ENCODE measurements around the gene ITSN1.
A peak's percentile ranks its signal among the peaks of the same experiment; 100 is the strongest.
"Not testable (repeated sequence)": the region's sequence is repeated elsewhere in the genome, so short reads cannot be mapped to it uniquely, and the experiment has no call there.

The ITSN1 gene

DNA sequence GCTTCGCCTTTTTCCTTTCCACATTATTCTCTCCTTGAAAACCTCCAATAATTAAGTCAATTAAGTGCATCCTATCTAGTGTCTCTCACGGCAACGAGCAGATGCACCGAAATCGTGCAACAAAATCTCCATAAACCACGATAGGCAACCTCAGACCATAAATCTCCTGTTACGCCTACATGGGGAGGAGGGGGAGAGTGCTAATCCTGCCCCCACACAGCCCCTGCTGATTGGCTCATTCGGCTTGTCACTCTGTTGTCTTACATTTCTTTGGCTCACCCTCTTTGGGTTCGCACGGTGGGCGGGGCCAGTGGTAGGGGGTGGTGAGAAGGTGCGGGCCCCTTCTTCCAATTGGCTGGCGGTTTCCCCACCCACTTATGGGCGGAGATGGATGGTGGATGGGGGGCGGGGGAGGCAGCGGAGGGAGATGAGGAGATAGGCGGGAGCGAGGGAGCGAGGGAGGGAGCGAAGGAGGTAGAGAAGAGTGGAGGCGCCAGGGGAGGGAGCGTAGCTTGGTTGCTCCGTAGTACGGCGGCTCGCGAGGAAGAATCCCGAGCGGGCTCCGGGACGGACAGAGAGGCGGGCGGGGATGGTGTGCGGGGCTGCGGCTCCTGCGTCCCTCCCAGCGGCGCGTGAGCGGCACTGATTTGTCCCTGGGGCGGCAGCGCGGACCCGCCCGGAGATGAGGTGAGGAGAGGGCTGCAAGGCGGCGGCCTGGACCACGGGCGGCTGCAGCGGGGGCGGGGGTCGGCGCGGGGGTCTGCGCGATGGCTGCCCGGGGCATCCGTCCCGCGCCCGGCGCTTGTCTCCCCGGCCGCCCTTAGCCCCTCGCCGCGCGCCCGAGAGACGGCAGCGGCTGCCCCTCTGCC is at the start of gene ITSN1:
Gene ITSN1 (plus strand): TSS at position 475 of the 869 bp plus-strand sequence. CDS start 76,328 bp downstream, outside the sequence.
- Histone ChIP-seq H3K36me3 (replicated peaks) (no peaks in the 10 kb centered on the region), H3K27ac (peak within 1 kb of the TSS; percentile 77), H3K27me3 (replicated peaks) (no peaks in the 10 kb centered on the region), H3K4me3 (ENCODE audit: low read depth, low read length) (peak within 1 kb of the TSS; percentile 94)
- TF ChIP-seq, protein P1, sequence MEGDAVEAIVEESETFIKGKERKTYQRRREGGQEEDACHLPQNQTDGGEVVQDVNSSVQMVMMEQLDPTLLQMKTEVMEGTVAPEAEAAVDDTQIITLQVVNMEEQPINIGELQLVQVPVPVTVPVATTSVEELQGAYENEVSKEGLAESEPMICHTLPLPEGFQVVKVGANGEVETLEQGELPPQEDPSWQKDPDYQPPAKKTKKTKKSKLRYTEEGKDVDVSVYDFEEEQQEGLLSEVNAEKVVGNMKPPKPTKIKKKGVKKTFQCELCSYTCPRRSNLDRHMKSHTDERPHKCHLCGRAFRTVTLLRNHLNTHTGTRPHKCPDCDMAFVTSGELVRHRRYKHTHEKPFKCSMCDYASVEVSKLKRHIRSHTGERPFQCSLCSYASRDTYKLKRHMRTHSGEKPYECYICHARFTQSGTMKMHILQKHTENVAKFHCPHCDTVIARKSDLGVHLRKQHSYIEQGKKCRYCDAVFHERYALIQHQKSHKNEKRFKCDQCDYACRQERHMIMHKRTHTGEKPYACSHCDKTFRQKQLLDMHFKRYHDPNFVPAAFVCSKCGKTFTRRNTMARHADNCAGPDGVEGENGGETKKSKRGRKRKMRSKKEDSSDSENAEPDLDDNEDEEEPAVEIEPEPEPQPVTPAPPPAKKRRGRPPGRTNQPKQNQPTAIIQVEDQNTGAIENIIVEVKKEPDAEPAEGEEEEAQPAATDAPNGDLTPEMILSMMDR (IDR thresholded peaks at IDR 0.05; ENCODE audit: low read depth, low read length, missing control alignments), result no peak
- in situ Hi-C loops (cut with HindIII; ENCODE audit: low pct_ligation_motif_present, low sequenced_read_pairs), result no loop called here
- peak; percentile 100 for DNase-seq

DNA sequence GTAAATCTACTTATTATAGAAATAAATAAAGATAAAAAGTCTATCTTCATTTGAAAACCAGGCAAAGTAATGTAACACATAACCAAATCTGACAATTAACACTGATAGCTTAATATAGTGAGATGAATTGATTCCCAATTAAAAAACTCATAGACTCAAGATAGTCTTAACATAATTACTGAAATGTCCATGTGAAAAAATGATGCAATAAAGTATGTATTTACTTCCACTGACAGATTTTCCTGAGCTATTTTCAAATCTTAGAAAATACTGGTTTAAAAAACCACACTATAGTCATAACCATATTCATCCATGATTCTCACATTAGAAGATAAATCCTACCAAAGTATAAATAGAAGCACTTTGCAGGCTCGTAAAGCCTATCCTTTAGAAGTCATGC is 44.2 kb upstream of the ITSN1 start:
- no peak for DNase-seq
- H3K36me3 ChIP-seq (replicated peaks), result peaks cover 24% of the 10 kb centered on the region
- H3K27me3 ChIP-seq (replicated peaks), result no peaks in the 10 kb centered on the region
- no peak overlapping the region for H3K4me3 ChIP-seq (ENCODE audit: low read depth, low read length)
- TF ChIP-seq, protein P1 (IDR thresholded peaks at IDR 0.05; ENCODE audit: low read depth, low read length, missing control alignments), result no peak
- in situ Hi-C loops (cut with HindIII; ENCODE audit: low pct_ligation_motif_present, low sequenced_read_pairs), result no loop called here
- H3K27ac ChIP-seq, result no peak overlapping the region

DNA sequence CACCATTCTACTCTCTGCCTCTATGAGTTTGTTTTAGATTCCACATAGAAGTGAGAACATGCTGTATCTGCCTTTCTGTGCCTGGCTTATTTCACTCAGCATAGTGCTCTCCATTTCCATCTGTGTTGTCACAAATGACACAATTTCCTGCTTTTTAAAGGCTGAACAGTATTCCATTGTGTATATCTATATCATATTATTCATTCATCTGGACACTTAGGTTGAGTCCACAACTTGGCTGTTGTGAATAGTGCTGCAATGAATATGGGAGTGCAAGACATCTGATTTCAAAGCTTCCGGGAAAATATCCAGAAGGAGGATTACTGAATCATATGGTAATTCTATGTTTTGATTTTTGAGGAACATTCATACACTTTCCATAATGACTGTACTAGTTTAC is 33.7 kb upstream of the ITSN1 start:
- TF ChIP-seq, protein P1 (IDR thresholded peaks at IDR 0.05; ENCODE audit: low read depth, low read length, missing control alignments), result no peak
- Histone ChIP-seq H3K27me3 (replicated peaks) (no peaks in the 10 kb centered on the region), H3K4me3 (ENCODE audit: low read depth, low read length) (no peak overlapping the region), H3K36me3 (replicated peaks) (peaks cover 19% of the 10 kb centered on the region), H3K27ac (no peak overlapping the region)
- no peak for DNase-seq
- in situ Hi-C loops (cut with HindIII; ENCODE audit: low pct_ligation_motif_present, low sequenced_read_pairs), result no loop called here

DNA sequence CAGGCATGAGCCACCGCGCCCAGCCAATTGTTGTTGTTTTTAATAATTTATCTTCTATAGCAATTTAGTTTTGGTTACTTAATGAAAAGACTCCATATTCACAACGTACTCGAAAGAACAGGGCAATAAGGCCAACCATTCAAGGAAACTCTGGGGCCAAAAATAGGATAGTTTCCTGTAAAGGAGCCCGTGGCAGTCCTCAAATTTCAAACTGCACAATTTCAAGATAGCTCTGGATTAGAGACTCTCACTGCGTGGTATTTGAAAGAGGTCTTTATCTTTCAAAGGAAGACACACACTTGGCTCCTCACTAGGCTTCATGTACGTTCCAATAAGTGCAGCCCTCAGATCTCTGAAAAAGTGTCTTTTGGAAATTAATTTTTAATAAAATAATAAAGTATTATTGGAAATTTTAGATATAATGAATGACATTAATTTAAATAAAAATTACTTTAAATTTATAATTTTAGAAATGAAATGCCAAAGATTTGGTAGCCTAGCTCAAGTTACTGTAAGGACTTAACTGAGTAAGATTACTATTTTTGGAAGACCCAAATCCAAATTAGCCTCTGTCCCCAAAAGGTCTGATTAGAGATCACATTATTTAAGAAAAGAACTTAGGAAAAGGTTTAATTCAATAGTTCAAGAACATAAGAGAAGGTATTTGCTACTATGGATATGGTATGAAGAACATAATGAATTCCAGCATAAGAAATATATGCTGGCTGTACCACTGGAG is 31.1 kb upstream of the ITSN1 start:
- no peak overlapping the region for H3K4me3 ChIP-seq (ENCODE audit: low read depth, low read length)
- no peak overlapping the region for H3K27ac ChIP-seq
- DNase-seq, result no peak
- no peaks in the 10 kb centered on the region for H3K27me3 ChIP-seq (replicated peaks)
- in situ Hi-C loops (cut with HindIII; ENCODE audit: low pct_ligation_motif_present, low sequenced_read_pairs), result no loop called here
- peaks cover 10% of the 10 kb centered on the region for H3K36me3 ChIP-seq (replicated peaks)
- TF ChIP-seq, protein P1 (IDR thresholded peaks at IDR 0.05; ENCODE audit: low read depth, low read length, missing control alignments), result no peak

DNA sequence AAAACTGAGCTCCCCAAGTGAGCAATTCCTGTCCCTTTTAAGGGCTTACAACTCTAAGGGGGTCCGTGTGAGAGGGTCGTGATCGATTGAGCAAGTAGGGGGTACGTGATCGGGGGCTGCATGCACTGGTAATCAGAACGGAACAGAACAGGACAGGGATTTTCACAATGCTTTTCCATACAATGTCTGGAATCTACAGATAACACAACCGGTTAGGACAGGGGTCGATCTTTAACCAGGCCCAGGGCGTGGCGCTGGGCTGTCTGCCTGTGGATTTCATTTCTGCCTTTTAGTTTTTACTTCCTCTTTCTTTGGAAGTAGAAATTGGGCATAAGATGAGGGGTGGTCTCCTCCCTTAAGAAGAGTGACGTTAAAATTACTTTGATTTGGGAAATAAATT is 24.7 kb upstream of the ITSN1 start:
- H3K27me3 ChIP-seq (replicated peaks); in situ Hi-C loops (cut with HindIII; ENCODE audit: low pct_ligation_motif_present, low sequenced_read_pairs); H3K4me3 ChIP-seq (ENCODE audit: low read depth, low read length); H3K36me3 ChIP-seq (replicated peaks); H3K27ac ChIP-seq; DNase-seq: not testable (repeated sequence)

DNA sequence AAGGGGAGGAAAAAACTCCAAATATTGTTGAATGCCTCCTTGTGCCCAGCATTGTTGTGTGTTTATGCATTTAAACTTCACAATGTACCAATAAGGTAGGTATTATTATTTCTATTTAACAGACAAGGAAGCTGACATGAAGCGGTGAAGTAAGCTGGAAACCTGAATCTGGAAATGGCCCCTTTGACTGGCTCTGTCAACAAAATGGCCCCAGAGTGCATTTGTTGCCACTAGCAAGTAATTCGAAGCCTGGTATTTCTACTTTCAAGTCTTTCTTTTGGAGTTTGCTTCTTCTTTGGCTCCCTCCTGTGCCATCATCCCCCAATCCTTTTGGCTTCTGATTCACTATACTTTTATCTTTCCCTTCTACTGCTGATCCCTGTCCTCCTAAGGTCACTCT is 23.9 kb upstream of the ITSN1 start:
- in situ Hi-C loops (cut with HindIII; ENCODE audit: low pct_ligation_motif_present, low sequenced_read_pairs), result no loop called here
- H3K36me3 ChIP-seq (replicated peaks), result peaks cover 10% of the 10 kb centered on the region

More for the DNA sequence above, 23.9 kb upstream of the ITSN1 start:
- TF ChIP-seq, protein P1 (IDR thresholded peaks at IDR 0.05; ENCODE audit: low read depth, low read length, missing control alignments), result no peak
- H3K27ac ChIP-seq, result no peak overlapping the region
- no peaks in the 10 kb centered on the region for H3K27me3 ChIP-seq (replicated peaks)
- DNase-seq, result no peak
- H3K4me3 ChIP-seq (ENCODE audit: low read depth, low read length), result no peak overlapping the region
